Fibroblast of the aortic adventitia (primary cell): ENCODE measurements around the gene SPI1. TPM values are rescaled to one million over a fixed set of nuclear protein-coding genes. Genes with fewer than 3 reads are reported as not detected.

Experiments
- DNase-seq: peaks from one replicate; pipeline ENCODE4 v3.0.0-alpha.2; 2010; ENCODE audit warnings: low read depth
- H3K4me3 ChIP-seq: 2 replicates; pipeline ENCODE4 v1.5.1; 2011; ENCODE audit warnings: low read depth, mild to moderate bottlenecking, control low read depth, low read length, moderate library complexity
- total RNA-seq: library from RNA; depleted of rRNA; stranded (reverse); fragments of >200 nt; gene quantifications from 2 replicates; pipeline ENCODE4 v1.2.3, GENCODE V29; 2012; ENCODE audit warnings: low replicate concordance
- TF ChIP-seq, protein P1 (sequence below): IDR thresholded peaks from 2 replicates; pipeline ENCODE4 v1.5.1; 2011; ENCODE audit warnings: mild to moderate bottlenecking, low read length, control low read depth, inconsistent platforms; ENCODE audit not compliant: insufficient read depth

The SPI1 gene
- total RNA-seq, 1 donor, result not detected

DNA sequence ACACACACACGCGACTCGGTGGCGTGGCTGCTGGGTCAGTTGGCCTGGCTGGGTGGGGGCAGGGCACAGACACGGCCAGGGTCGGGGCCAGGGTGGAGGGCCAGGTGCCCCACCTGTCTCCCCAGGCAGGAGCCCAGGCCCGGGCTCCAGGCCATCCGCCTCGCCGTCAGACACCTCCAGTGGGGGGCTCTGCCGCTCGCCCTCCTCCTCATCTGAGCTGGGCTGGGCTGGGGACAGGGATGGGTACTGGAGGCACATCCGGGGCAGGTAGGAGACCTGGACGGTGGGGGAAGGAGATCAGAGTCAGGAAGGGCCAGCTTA, 19.7 kb downstream of the SPI1 start:
- no peak overlapping the region for H3K4me3 ChIP-seq
- TF ChIP-seq, protein P1, sequence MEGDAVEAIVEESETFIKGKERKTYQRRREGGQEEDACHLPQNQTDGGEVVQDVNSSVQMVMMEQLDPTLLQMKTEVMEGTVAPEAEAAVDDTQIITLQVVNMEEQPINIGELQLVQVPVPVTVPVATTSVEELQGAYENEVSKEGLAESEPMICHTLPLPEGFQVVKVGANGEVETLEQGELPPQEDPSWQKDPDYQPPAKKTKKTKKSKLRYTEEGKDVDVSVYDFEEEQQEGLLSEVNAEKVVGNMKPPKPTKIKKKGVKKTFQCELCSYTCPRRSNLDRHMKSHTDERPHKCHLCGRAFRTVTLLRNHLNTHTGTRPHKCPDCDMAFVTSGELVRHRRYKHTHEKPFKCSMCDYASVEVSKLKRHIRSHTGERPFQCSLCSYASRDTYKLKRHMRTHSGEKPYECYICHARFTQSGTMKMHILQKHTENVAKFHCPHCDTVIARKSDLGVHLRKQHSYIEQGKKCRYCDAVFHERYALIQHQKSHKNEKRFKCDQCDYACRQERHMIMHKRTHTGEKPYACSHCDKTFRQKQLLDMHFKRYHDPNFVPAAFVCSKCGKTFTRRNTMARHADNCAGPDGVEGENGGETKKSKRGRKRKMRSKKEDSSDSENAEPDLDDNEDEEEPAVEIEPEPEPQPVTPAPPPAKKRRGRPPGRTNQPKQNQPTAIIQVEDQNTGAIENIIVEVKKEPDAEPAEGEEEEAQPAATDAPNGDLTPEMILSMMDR, result no peak
- no peak for DNase-seq

DNA sequence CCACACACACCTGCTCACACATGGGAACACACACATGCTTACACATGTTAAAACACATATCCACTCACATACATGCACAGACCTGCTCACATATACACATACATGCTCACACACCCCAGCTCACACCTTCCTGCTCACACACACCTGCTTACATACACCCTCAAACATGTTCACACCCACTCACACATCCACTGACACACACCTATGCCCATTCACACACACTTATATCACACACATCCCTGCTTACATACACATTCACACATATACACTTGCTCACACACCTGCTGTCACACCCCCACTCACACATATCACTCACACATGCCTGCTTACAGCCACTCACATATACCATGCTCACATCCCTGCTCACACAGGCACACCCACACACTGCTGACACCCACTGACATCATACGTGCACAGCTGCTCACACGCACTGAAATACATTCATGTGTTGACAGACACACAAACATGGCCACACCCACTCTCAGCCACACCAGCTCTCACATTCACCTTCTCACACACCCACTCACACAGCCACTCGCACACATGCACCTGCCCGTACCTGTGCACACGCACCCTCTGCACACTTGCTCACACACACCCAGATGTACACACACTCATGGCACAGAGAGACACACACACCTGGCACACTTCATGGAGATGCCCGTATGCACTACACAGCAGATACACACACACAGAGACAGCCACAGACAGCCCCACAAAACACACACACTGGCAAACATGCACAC, 20.2 kb downstream of the SPI1 start:
- no peak overlapping the region for H3K4me3 ChIP-seq
- TF ChIP-seq, protein P1, result no peak
- DNase-seq, result no peak

DNA sequence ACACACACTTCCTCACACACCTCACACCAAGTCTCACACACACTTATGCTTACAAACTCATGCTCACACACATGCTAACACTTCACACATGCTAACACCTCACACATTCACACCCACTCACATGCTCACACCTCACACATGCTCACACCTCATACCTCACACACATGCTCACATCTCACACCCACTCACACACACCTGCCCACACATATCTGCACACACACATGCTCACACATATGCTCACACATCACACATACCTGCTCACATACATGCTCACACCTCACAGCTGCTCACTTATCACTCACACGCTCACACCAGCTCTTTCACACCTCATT, 21.4 kb downstream of the SPI1 start:
- no peak for DNase-seq

DNA sequence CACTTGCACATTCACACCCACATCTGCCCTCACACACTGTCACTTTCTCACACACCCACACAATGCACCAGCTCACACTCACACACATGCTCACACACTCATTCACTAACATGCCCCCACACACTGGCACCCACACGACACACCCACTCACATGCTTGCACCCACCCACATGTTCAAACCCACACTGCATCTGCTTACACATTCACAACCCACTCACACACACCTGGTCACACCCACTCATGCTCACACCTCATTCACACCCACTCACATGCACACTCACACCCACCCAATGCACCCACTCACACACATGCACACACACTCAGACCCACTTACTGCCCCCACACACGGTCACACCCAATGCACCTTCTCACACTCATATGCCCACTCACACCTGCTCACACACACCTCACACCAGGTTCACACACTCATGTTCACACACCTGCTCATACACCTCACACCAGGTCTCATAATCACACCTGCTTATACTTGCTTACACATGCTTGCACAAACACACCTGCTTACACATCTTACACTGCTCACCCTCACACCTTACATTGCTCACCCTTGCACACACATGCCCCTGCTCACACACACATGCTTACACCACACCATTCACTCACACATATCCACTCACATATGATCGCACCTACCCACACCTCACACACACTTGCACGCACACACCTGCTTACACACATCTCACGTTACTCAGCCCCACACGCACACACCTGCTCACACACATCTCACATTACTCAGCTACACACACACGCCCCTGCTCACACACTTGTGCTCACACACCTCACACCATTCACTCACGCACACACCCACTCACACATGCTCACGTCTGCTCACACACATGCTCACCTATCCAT, 22.0 kb downstream of the SPI1 start:
- no peak for DNase-seq
- TF ChIP-seq, protein P1, result no peak
- no peak overlapping the region for H3K4me3 ChIP-seq

More for the DNA sequence above, 21.4 kb downstream of the SPI1 start:
- no peak overlapping the region for H3K4me3 ChIP-seq
- TF ChIP-seq, protein P1, result no peak

DNA sequence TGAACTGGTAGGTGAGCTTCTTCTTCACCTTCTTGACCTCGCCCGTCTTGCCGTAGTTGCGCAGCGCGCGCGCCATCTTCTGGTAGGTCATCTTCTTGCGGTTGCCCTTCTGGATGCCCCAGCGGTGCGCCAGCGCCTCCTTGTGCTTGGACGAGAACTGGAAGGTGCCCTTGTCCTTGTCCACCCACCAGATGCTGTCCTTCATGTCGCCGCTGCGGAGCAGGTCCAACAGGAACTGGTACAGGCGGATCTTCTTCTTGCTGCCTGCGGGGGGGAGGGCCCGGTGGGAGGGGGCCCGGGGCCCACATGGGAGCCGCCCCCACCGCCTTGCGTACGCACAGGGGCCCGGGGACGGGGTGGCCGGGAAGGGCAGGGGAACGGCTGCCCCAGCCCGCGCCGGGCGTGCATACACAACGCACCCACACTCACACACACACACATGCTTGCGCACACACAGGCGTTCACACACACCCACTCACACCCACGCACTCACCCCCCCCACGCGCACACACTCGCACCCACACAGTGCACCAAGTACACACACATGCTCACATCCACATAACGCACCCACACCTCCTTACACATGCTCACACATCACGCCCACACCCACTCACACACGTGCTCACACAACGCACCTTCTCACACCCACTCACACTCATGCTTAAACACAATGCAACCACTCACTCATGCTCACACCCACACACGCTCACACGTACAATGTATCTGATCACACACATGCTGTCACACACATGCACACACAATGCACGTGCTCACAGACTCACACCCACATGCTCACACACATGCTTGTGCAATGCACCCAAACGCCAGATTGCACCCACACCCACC, 22.8 kb downstream of the SPI1 start:
- TF ChIP-seq, protein P1, result peak; percentile 99
- peak overlapping the region; percentile 37 for H3K4me3 ChIP-seq

DNA sequence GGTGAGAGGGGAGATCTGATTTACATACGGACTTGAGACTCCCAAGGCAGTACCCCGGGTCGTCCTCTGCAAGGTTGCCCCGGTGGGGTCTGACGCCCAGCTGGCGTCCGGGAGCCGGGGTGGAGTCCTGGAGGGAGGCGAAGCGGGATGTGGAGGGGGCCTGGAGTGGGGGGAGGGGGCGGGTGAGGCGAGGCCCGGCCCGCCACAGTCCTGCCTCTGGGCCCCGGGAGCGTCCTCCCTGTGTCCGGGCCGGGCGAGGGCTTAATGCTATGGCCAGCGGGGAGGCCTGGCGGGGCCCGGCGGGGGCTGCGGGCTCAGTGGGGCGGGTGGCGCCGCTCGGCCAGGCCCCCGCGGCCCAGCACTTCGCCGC, 23.4 kb downstream of the SPI1 start:
- TF ChIP-seq, protein P1, result no peak
- no peak for DNase-seq
- peak overlapping the region; percentile 37 for H3K4me3 ChIP-seq

More for the DNA sequence above, 22.8 kb downstream of the SPI1 start:
- peak; percentile 90 for DNase-seq
